ENCODE results near the gene TRPM5. TPM values are rescaled to one million over a fixed set of nuclear protein-coding genes. Genes with fewer than 3 reads are reported as not detected.

Gene TRPM5
- total RNA-seq, 4 donors from 2014 or later, result 1.4 to 7.5 (median 4.3) TPM

GRCh38 chr11:2398664-2399355 is 45.5 kb downstream of the TRPM5 start:
- Histone ChIP-seq H3K4me1 (peaks cover 15 to 26% (median 23%) of the 10 kb centered on the region in 4 donors), H3K36me3 (peaks cover 0 to 9% (median 4%) of the 10 kb centered on the region in 4 donors), H3K27me3 (no peaks in the 10 kb centered on the region), H3K4me3 (no peak overlapping the region), H3K9me3 (no peaks in the 10 kb centered on the region), H3K27ac (peak overlapping the region; percentile 95 to 99 (median 98))
- intact Hi-C loops (cut with DNase I; ENCODE audit: low total_unique reads) (no loop called here), in situ Hi-C loops (cut with MboI; ENCODE audit: low pct_ligation_motif_present in 1 of 4, low pct_unique_long_range_greater_than_20kb in 1 of 4, low sequenced_read_pairs in 3 of 4) (no loop called here)
- no peak for TF ChIP-seq POLR2AphosphoS5 (IDR thresholded peaks at IDR 0.05)
- no peak for TF ChIP-seq EP300 (IDR thresholded peaks at IDR 0.05; ENCODE audit: low read depth)
- no peak for TF ChIP-seq POLR2A (IDR thresholded peaks at IDR 0.05)
- TF ChIP-seq, protein P1, sequence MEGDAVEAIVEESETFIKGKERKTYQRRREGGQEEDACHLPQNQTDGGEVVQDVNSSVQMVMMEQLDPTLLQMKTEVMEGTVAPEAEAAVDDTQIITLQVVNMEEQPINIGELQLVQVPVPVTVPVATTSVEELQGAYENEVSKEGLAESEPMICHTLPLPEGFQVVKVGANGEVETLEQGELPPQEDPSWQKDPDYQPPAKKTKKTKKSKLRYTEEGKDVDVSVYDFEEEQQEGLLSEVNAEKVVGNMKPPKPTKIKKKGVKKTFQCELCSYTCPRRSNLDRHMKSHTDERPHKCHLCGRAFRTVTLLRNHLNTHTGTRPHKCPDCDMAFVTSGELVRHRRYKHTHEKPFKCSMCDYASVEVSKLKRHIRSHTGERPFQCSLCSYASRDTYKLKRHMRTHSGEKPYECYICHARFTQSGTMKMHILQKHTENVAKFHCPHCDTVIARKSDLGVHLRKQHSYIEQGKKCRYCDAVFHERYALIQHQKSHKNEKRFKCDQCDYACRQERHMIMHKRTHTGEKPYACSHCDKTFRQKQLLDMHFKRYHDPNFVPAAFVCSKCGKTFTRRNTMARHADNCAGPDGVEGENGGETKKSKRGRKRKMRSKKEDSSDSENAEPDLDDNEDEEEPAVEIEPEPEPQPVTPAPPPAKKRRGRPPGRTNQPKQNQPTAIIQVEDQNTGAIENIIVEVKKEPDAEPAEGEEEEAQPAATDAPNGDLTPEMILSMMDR (IDR thresholded peaks at IDR 0.05), result no peak
- DNase-seq, result no peak
- WGBS, 2 donors (ENCODE audit: low coverage in 1 of 2), result 64% methylated on average over 7 of the region's 7 CpGs; no CpG with 5 or more reads in 1 of the 2 donors

GRCh38 chr11:2397005-2397404 is 47.3 kb downstream of the TRPM5 start:
- peaks cover 15 to 26% (median 21%) of the 10 kb centered on the region in 4 donors for H3K4me1 ChIP-seq
- H3K27ac ChIP-seq, result no peak overlapping the region
- no peaks in the 10 kb centered on the region for H3K9me3 ChIP-seq
- no peak overlapping the region for H3K4me3 ChIP-seq
- peaks cover 0 to 4% (median 0%) of the 10 kb centered on the region in 4 donors for H3K36me3 ChIP-seq
- intact Hi-C loops (cut with DNase I; ENCODE audit: low total_unique reads), result no loop called here
- in situ Hi-C loops (cut with MboI; ENCODE audit: low pct_ligation_motif_present in 1 of 4, low pct_unique_long_range_greater_than_20kb in 1 of 4, low sequenced_read_pairs in 3 of 4), result no loop called here
- H3K27me3 ChIP-seq, result no peaks in the 10 kb centered on the region
- TF ChIP-seq, protein P1 (IDR thresholded peaks at IDR 0.05), result no peak
- TF ChIP-seq POLR2A (IDR thresholded peaks at IDR 0.05) (no peak), POLR2AphosphoS5 (IDR thresholded peaks at IDR 0.05) (no peak), EP300 (IDR thresholded peaks at IDR 0.05; ENCODE audit: low read depth) (no peak)
- DNase-seq, result no peak
- WGBS, 2 donors (ENCODE audit: low coverage in 1 of 2), result 93 to 100% methylated on average over 2 to 12 of the region's 12 CpGs

- WGBS, 2 donors (ENCODE audit: low coverage in 1 of 2), result 94% methylated on average over 25 of the region's 26 CpGs; no CpG with 5 or more reads in 1 of the 2 donors
- Histone ChIP-seq H3K27ac (no peak overlapping the region), H3K4me3 (no peak overlapping the region), H3K9me3 (no peaks in the 10 kb centered on the region), H3K4me1 (peaks cover 13 to 26% (median 19%) of the 10 kb centered on the region in 4 donors), H3K36me3 (peaks cover 0 to 4% (median 0%) of the 10 kb centered on the region in 4 donors), H3K27me3 (no peaks in the 10 kb centered on the region)
- intact Hi-C loops (cut with DNase I; ENCODE audit: low total_unique reads), result no loop called here
- no peak for TF ChIP-seq EP300 (IDR thresholded peaks at IDR 0.05; ENCODE audit: low read depth)
- TF ChIP-seq, protein P1 (IDR thresholded peaks at IDR 0.05), result no peak
- TF ChIP-seq POLR2A (IDR thresholded peaks at IDR 0.05), result no peak
- no peak for TF ChIP-seq POLR2AphosphoS5 (IDR thresholded peaks at IDR 0.05)
- no peak for DNase-seq
- in situ Hi-C loops (cut with MboI; ENCODE audit: low pct_ligation_motif_present in 1 of 4, low pct_unique_long_range_greater_than_20kb in 1 of 4, low sequenced_read_pairs in 3 of 4), result no loop called here
Observed at GRCh38 chr11:2396471-2396870, 47.8 kb downstream of the TRPM5 start.

DNA sequence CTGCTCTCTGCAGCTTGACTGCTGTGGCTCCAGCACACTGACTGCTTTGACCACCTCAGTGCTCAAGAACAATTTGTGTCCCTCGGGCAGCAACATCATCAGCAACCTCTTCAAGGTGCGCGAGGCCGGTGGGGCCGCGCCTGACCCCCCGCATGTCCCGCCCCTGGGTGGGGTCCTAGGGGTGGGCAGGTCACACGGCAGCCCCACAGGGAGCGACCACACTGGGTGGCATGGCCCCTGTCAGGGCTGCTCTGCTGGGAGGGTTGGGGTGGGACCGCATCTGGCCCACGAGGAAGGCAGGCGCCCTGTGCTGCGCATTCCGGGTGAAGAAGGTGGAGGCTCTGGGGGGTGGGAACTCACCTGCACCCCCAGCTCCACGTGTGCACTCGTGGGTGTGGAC is 48.5 kb downstream of the TRPM5 start:
- Histone ChIP-seq H3K36me3 (peaks cover 0 to 4% (median 0%) of the 10 kb centered on the region in 4 donors), H3K4me1 (peaks cover 16 to 28% (median 21%) of the 10 kb centered on the region in 4 donors), H3K27ac (no peak overlapping the region), H3K4me3 (no peak overlapping the region), H3K27me3 (no peaks in the 10 kb centered on the region), H3K9me3 (no peaks in the 10 kb centered on the region)
- DNase-seq, result no peak
- in situ Hi-C loops (cut with MboI; ENCODE audit: low pct_ligation_motif_present in 1 of 4, low pct_unique_long_range_greater_than_20kb in 1 of 4, low sequenced_read_pairs in 3 of 4) (no loop called here), intact Hi-C loops (cut with DNase I; ENCODE audit: low total_unique reads) (no loop called here)
- TF ChIP-seq POLR2A (IDR thresholded peaks at IDR 0.05), result no peak
- 87% methylated on average over 17 of the region's 17 CpGs; no CpG with 5 or more reads in 1 of the 2 donors for WGBS, 2 donors (ENCODE audit: low coverage in 1 of 2)

All from transverse colon (tissue), 4 donors.